CD4-positive, alpha-beta T cell treated with Interleukin-4 for 4 hours (primary cell): ENCODE measurements around the gene FAAH.

Source experiments
- DNase-seq: peaks from one replicate; pipeline ENCODE4 v3.0.0-alpha.2; 2020

FAAH gene

GRCh38 chr1:46423574-46424240 lies 29.6 kb downstream of the FAAH start:
- DNase-seq: no peak

GRCh38 chr1:46424730-46425129 lies 30.6 kb downstream of the FAAH start:
- no peak for DNase-seq

- DNase-seq: no peak
Observed at GRCh38 chr1:46425726-46426125, 31.6 kb downstream of the FAAH start.

- no peak for DNase-seq
Observed at GRCh38 chr1:46427541-46427940, 33.4 kb downstream of the FAAH start.

- DNase-seq: no peak
Observed at GRCh38 chr1:46429436-46429835, 35.3 kb downstream of the FAAH start.

GRCh38 chr1:46431695-46432094 lies 37.6 kb downstream of the FAAH start:
- DNase-seq: no peak

GRCh38 chr1:46432781-46433327 lies 38.7 kb downstream of the FAAH start:
- DNase-seq: no peak

GRCh38 chr1:46434358-46434757 lies 40.2 kb downstream of the FAAH start:
- DNase-seq: no peak

- no peak for DNase-seq
Observed at GRCh38 chr1:46436844-46437243, 42.7 kb downstream of the FAAH start.

GRCh38 chr1:46437723-46438122 lies 43.6 kb downstream of the FAAH start:
- no peak for DNase-seq

GRCh38 chr1:46438346-46438745 lies 44.2 kb downstream of the FAAH start:
- DNase-seq: no peak

GRCh38 chr1:46440478-46440877 lies 46.4 kb downstream of the FAAH start:
- DNase-seq: no peak

GRCh38 chr1:46442317-46443161 lies 48.4 kb downstream of the FAAH start:
- DNase-seq: peak; percentile 58

- DNase-seq: no peak
Observed at GRCh38 chr1:46444466-46444865, 50.3 kb downstream of the FAAH start.

GRCh38 chr1:46445773-46446256 lies 51.7 kb downstream of the FAAH start:
- no peak for DNase-seq

GRCh38 chr1:46446646-46447498 lies 52.8 kb downstream of the FAAH start:
- DNase-seq: peak; percentile 57

- no peak for DNase-seq
Observed at GRCh38 chr1:46447499-46448108, 53.5 kb downstream of the FAAH start.

GRCh38 chr1:46448109-46448911 lies 54.2 kb downstream of the FAAH start:
- DNase-seq: no peak

- no peak for DNase-seq
Observed at GRCh38 chr1:46449223-46450159, 55.4 kb downstream of the FAAH start.

GRCh38 chr1:46450160-46450517 lies 56.0 kb downstream of the FAAH start:
- DNase-seq: no peak
